Osteoblast (primary cell): Measurements from ENCODE around the gene MYH9. TPM values are rescaled to one million over a fixed set of nuclear protein-coding genes. Genes with fewer than 3 reads are reported as not detected.

Experiments
- DNase-seq: peaks from one replicate; pipeline ENCODE4 v3.0.0; 2011; ENCODE audit warnings: low spot score, mixed read lengths; ENCODE audit not compliant: insufficient read length; ENCODE audit errors: missing footprints
- H2AFZ ChIP-seq: 2 replicates; pipeline ENCODE4 v1.6.0; 2011; ENCODE audit warnings: mild to moderate bottlenecking, low read length
- H3K27ac ChIP-seq: 2 replicates; pipeline ENCODE4 v1.5.1; 2011; ENCODE audit warnings: mild to moderate bottlenecking, low read depth, low read length, moderate library complexity
- H3K27me3 ChIP-seq: 2 replicates; pipeline ENCODE4 v1.6.0; 2012; ENCODE audit warnings: mild to moderate bottlenecking, control low read depth, inconsistent platforms, low read length, moderate library complexity; ENCODE audit not compliant: insufficient read depth
- H3K36me3 ChIP-seq: 2 replicates; pipeline ENCODE4 v1.5.1; 2011; ENCODE audit warnings: mild to moderate bottlenecking, low read length, control low read depth, moderate library complexity; ENCODE audit not compliant: insufficient read depth
- H3K4me1 ChIP-seq: 2 replicates; pipeline ENCODE4 v1.5.1; 2011; ENCODE audit warnings: mild to moderate bottlenecking, low read length, control low read depth, moderate library complexity; ENCODE audit not compliant: insufficient read depth
- H3K4me2 ChIP-seq: 2 replicates; pipeline ENCODE4 v1.6.0; 2011; ENCODE audit warnings: mild to moderate bottlenecking, low read length; ENCODE audit not compliant: insufficient read depth
- H3K4me3 ChIP-seq: fragments of 200-600 bp; sonication (generic); 3 replicates; pipeline ENCODE4 v1.5.1; 2012; ENCODE audit warnings: mild to moderate bottlenecking, low read length, inconsistent platforms; ENCODE audit not compliant: insufficient read depth
- H3K79me2 ChIP-seq: 2 replicates; pipeline ENCODE4 v1.6.0; 2012; ENCODE audit warnings: mild to moderate bottlenecking, low read length, control low read depth, inconsistent platforms; ENCODE audit not compliant: insufficient read depth
- H3K9me3 ChIP-seq: 2 replicates; pipeline ENCODE4 v1.5.1; 2011; ENCODE audit warnings: low read depth, low read length, control low read depth
- H4K20me1 ChIP-seq: 2 replicates; pipeline ENCODE4 v1.6.0; 2012; ENCODE audit warnings: mild to moderate bottlenecking, low read length, control low read depth; ENCODE audit not compliant: insufficient read depth
- CTCF ChIP-seq: IDR thresholded peaks from 2 replicates; pipeline ENCODE4 v1.5.1; 2011; ENCODE audit warnings: mild to moderate bottlenecking, low read depth, low read length, moderate library complexity; ENCODE audit errors: extremely low read depth
- total RNA-seq: library from RNA; depleted of rRNA; stranded (reverse); fragments of >200 nt; gene quantifications from 2 replicates; pipeline ENCODE4 v1.2.3, GENCODE V29; 2012

MYH9 gene
- total RNA-seq, 1 donor = 964 TPM

GRCh38 chr22:36303874-36304273 is 83.9 kb downstream of the MYH9 start:
- no peak for TF ChIP-seq CTCF
- Histone ChIP-seq H3K27me3 (no peaks in the 10 kb centered on the region), H3K9me3 (no peaks in the 10 kb centered on the region), H3K4me2 (no peak overlapping the region), H3K27ac (peak overlapping the region; percentile 1), H3K36me3 (peaks cover 98% of the 10 kb centered on the region), H4K20me1 (peaks cover 69% of the 10 kb centered on the region), H2AFZ (no peak overlapping the region), H3K79me2 (peaks cover 92% of the 10 kb centered on the region), H3K4me3 (no peak overlapping the region), H3K4me1 (no peaks in the 10 kb centered on the region)
- no peak for DNase-seq

- H3K9me3 ChIP-seq = no peaks in the 10 kb centered on the region
- no peak overlapping the region for H2AFZ ChIP-seq
- DNase-seq = no peak
- no peak overlapping the region for H3K4me2 ChIP-seq
- no peak for TF ChIP-seq CTCF
- peaks cover 98% of the 10 kb centered on the region for H3K36me3 ChIP-seq
- H3K4me3 ChIP-seq = no peak overlapping the region
- H3K4me1 ChIP-seq = no peaks in the 10 kb centered on the region
- H3K27me3 ChIP-seq = no peaks in the 10 kb centered on the region
- peaks cover 95% of the 10 kb centered on the region for H3K79me2 ChIP-seq
- H4K20me1 ChIP-seq = peaks cover 70% of the 10 kb centered on the region
- no peak overlapping the region for H3K27ac ChIP-seq
Measured at GRCh38 chr22:36303115-36303467, 84.7 kb downstream of the MYH9 start.

- Histone ChIP-seq H2AFZ (no peak overlapping the region), H3K27ac (peak overlapping the region; percentile 20), H3K79me2 (peaks cover 96% of the 10 kb centered on the region)
Measured at GRCh38 chr22:36302439-36303114, 85.2 kb downstream of the MYH9 start.

GRCh38 chr22:36301851-36302250 is 85.9 kb downstream of the MYH9 start:
- no peaks in the 10 kb centered on the region for H3K27me3 ChIP-seq
- DNase-seq = no peak
- no peaks in the 10 kb centered on the region for H3K4me1 ChIP-seq
- no peak overlapping the region for H3K4me3 ChIP-seq
- no peaks in the 10 kb centered on the region for H3K9me3 ChIP-seq
- no peak for TF ChIP-seq CTCF
- H3K79me2 ChIP-seq = peaks cover 98% of the 10 kb centered on the region
- peaks cover 77% of the 10 kb centered on the region for H4K20me1 ChIP-seq
- no peak overlapping the region for H2AFZ ChIP-seq
- peak overlapping the region; percentile 1 for H3K27ac ChIP-seq
- H3K36me3 ChIP-seq = peaks cover 99% of the 10 kb centered on the region
- no peak overlapping the region for H3K4me2 ChIP-seq

More at GRCh38 chr22:36302439-36303114, 85.2 kb downstream of the MYH9 start:
- Histone ChIP-seq H3K4me1 (no peaks in the 10 kb centered on the region), H3K27me3 (no peaks in the 10 kb centered on the region), H3K9me3 (no peaks in the 10 kb centered on the region), H3K36me3 (peaks cover 98% of the 10 kb centered on the region), H3K4me2 (no peak overlapping the region), H3K4me3 (no peak overlapping the region), H4K20me1 (peaks cover 75% of the 10 kb centered on the region)
- TF ChIP-seq CTCF = no peak
- DNase-seq = no peak
